Left colon (tissue), 2 donors: ENCODE data around the gene DOK3. TPM values are rescaled to one million over a fixed set of nuclear protein-coding genes. Genes with fewer than 3 reads are reported as not detected.
"Not testable (repeated sequence)": the region's sequence is repeated elsewhere in the genome, so short reads cannot be mapped to it uniquely, and the experiment has no call there.

ENCODE experiments used
- ATAC-seq: fragments of 200-7000 bp; cut with Tn5 transposase; one replicate; pipeline ENCODE4 v1.9.1; 2020; ENCODE audit warnings: mild to moderate bottlenecking, moderate library complexity
- DNase-seq, 2 donors: peaks; one replicate each; pipeline ENCODE4 v3.0.0-alpha.2; 2020
- intact Hi-C, 2 donors: fragments of 100-400 bp; cut with DNase I in 1 of 2; cut with micrococcal nuclease in 1 of 2; formaldehyde crosslinking; loops; one replicate each; pipeline versions ENCODE4 v1.11.2 to v1.14.0; 2022; cut with DNase I, micrococcal nuclease
- total RNA-seq, 2 donors: library from RNA; stranded (reverse); fragmentation: NEBNext Ultra II Directional; extraction: Animal tissue kit (Norgen Biotek cat#: 25700); gene quantifications; one replicate each; pipeline ENCODE4 v1.2.1, GENCODE V29; 2021
- donor health status: DM: no; HTN: no; CAD: no.
- donor health status: DM: yes; HTN: yes; CAD: no.

The DOK3 gene
- total RNA-seq, 2 donors from 2014 or later, result 4.1 to 8.9 TPM

DNA sequence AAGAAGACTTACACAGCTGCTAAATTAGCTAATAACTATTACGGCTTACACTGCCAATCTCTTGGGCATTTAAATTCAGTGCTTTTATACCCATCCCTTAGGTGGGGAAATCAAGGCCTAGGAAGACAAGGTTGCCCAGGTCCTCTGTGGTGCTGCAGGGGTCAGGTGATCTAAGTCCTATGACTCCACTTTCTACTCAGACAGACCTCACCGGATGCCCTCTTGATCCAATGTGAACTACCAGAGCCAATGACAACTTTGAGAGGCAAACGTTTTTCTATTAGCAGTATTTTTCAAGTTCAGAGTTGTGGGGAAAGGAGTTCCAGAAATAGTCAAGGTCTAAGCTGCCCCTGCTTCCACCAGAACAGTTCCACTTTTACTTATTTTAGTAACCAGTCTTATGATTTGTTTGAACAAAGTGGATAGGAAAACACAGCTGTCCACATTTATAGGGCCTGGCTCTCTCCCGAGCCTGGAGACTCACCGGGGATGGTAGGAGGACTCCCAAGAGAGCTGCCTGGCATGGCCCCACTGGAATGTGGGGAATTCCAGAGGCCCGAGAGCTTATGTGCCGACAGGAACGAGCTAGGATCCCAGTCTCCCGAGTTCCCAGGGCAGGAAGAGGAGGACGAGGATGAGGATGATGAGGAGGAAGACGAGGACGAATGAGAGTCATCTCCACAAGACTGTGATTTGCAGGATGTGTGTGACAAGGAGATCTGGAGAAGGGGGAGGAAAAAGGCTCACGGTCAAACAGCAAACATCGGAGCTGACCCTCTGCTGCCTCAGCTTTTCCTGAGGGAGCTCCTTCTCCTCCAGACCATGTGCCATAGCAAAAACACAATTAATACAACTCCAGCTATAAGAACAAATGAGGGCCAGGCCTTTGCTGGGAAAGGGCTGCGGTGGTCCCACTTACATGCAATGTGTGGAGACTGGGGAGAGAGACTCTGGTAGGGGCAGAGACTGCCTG lies 28.0 kb upstream of the DOK3 start:
- ATAC-seq, result peak; percentile 76
- peak; percentile 32 to 55 for DNase-seq

DNA sequence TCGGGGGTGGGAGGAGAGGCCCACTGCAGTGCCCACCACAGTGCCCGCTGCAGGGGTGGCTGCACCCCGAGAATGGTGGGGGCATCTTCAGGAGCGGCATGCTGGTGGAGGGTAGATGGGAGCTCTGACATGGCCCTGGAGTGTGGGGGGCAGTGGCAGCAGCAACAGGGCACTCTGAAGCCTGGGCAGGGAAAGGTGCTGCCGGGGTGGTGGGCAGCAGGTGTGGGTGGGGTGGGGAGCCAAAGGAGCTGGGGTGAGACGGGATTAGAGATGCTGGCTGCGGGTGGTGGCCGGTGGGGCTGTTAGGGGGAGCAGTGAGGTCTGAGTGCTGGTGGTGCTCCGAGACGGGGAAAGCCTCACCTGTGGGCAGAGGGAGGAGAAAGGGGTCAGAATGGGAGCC lies 26.8 kb upstream of the DOK3 start:
- intact Hi-C loops, result no loop called here
- DNase-seq (no peak), ATAC-seq (no peak)

More for the DNA sequence above, 28.0 kb upstream of the DOK3 start:
- intact Hi-C loops, result no loop called here

DNA sequence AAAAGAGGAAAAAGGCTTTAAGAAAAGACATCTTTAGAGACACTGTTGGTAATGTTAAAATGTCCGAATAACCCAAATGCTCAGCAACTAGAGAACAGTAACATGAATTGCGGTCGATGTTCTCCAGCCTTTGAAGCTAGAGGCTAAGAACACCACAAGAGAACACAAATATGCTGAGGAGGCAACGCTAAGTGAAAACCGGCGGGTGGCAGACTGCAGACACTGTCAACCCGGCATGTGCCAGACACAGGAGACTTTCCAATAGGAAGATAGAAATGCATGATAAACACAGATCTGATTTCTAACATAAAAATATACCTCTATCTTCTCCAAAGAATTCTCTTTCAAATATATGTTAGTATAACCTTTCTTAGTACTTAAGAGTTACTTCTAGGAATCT lies 25.5 kb upstream of the DOK3 start:
- no peak for DNase-seq
- intact Hi-C loops, result no loop called here
- ATAC-seq, result no peak

DNA sequence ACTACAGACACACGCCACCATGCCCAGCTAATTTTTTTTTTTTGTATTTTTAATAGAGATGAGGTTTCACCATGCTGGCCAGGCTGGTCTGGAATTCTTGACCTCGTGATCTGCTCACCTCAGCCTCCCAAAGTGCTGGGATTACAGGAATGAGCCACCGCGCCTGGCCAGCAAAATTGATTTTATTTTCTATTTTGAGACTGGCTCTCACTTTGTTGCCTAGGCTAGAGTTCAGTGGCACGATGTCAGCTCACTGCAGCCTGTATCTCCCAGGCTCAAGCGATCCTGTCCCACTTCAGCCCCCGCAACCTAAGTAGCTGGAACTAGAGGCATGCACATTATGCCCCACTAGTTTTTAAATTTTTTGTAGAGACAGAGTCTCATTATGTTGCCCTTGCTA lies 24.8 kb upstream of the DOK3 start:
- DNase-seq, intact Hi-C loops, ATAC-seq: not testable (repeated sequence)

DNA sequence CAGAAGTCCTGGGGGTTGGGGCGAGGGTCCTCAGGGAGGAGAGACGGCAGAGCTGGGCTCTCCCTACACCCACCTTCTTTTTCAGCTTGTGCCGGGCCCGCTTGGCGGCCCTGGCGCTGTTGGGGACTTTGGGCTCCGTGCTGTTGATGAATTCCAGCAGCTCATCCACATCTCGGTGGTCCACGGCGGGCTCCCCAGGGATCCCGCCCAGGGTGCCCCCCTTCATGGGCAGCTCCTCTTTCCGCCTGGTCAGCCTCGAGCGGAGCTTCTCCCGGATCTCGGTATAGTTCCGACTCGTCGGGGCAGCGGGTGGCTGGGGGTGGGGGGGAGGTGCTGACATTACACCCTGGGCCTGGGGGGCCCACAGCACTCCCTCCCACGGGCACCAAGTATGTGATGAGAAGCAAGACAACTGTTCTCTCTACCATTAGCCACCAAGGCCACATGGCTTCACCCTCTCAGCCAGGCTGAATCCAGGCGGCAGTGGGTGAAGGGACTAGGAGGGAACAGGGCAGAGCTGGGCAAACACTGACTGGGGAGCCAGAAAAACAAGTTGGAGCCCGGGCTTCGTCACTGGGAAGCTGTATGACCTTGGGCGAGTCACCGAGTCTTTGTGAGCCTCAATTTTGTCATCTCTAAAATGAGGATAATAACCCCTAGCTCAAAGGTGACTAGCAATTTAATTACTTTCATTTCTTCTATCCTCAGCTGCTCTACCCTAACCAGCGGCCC lies 21.7 kb upstream of the DOK3 start:
- DNase-seq (no peak), ATAC-seq (no peak)
- intact Hi-C loops, result no loop called here

DNA sequence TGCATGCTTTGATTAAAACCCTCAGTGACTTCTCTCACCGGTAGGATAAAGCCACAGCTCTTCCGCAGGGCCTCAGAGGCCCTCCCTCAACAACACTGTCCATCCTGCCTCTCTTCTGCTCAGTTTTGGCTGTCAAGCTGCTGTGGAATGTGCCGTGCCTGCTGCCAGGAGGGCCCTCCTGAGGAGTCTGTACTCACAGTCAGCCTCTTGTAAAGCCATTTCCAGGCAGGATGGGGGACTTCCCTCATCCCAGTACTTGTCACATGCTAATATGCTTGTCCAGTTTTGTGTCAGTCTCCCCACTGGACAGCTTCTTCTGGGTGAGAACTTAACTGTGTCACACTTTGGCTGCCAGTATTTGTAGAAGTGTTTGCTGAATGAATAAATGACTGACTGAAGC lies 21.0 kb upstream of the DOK3 start:
- ATAC-seq (no peak), DNase-seq (no peak)
- intact Hi-C loops, result no loop called here

DNA sequence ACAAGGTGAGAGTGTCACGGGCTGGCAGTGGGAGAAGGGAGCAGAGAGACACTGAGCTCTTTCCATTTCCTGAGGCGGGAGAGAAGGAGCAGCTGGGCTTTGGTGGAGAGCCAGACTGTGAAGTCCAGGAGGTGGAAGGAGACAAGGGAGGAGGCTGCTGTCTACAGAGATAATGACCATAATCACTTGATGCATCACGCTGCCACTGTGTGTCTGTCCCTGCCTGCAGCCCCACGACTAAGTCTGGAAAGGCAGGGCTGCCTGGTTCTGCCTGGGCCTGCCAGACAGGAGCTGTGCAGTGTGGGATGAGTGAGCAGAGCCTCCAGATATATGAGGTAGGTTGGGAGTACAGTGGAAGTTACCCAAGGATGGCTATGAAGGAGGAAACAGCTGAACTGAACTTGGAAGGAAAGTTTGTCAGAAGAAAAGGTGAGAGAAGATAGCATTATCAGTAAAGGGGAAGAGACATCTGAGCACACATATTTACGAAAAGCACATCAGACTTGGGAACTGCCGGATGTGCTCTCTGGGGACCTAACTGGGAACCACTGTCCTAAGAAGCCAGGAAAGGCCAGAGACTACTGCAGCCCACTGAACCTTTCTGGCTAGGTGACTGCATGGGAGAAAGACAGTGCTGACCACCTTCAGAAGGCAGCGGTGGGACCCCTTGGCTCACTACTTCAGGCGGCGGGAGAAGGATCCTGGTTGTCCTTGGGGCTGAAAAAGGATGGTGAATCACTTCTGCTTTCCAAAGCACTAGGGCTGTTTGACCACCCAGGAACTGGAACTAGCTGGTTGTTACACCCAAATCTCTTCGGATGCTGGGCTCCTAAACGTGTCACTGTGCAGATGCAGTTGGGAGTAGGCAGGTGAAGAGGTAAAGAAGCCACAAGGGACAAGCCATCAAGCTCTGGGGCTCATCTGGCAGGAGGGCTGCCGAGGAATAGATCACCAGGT lies 19.9 kb upstream of the DOK3 start:
- intact Hi-C loops, result no loop called here
- ATAC-seq, result no peak
- no peak for DNase-seq

DNA sequence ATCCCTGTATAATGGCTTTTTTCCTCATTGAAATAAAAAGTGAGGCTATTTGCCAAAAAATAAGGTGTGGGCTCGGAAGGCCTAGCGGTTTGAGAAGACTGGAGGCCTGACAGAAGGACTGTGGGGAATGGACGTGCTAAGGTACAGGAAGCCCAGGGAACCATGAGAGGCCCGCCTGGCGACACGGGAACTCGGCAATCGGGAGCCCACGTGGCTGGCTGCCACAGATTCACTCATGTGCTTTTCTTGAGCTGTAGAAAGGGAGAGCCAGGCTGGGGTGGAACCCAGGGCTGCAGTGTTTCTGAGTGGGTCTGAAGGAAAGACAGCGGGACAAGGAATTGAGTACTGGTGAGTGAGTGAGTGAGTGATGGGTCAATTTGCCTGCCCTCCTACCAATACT lies 19.0 kb upstream of the DOK3 start:
- intact Hi-C loops, result no loop called here
- ATAC-seq (no peak), DNase-seq (no peak)

DNA sequence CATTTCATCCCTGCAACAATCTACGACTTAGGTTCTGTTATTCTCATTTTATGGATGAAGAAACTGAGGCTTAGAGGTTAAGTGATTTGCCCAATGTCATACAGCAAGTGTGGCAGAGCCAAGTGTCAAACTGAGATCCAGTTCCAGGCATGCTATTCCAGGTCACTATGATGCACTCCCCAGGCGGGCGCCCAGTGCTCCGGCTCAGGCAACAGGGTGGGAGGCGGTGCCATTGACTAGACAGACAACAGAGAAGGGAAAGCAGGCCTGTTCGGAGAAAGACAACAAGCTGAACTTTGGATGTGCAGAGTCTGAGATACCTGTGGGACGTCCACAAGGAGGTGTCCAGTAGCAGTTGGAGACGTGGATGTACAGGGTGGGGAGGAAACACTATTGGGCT lies 18.0 kb upstream of the DOK3 start:
- intact Hi-C loops, result no loop called here
- DNase-seq (no peak), ATAC-seq (no peak)

DNA sequence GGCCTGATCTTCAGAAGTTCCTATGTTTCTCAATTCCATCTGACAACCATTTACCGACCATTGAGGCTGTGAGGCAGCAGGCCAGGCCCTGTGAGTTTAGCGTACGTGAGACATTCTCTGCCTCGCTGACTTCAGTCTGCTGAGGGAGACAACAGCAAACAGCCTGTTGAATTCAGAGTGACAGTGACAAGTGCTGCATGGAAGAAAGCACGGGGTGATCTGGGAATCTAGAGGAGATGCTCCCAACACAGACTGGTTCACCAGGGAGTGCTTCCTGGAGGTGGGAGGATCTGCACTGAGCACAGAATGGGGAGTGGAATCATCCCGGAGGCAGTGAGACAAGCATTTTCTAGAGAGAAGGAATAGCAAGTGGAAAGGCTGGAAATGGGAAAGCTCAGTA lies 17.2 kb upstream of the DOK3 start:
- no peak for DNase-seq
- intact Hi-C loops, result no loop called here
- no peak for ATAC-seq

DNA sequence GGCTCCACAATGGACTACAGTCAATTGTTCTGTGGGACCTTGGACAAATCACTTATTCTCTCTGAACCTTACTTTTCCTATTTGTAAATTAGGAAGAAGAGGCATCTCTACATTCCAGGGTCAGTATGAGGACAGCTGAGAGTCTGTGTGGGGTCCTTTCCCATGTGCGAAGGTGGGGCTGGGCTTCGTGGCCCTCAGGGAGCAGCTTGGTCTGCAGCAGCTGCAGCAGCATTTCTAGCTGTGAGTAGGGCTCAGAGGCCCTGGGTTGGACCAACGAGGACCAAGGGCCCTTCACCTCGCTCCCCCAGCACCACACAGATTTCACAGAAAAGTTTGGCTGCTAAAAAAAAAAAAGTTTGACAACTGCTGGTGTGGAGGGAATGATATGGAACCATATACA lies 16.6 kb upstream of the DOK3 start:
- DNase-seq (no peak), ATAC-seq (no peak)
- intact Hi-C loops, result no loop called here

DNA sequence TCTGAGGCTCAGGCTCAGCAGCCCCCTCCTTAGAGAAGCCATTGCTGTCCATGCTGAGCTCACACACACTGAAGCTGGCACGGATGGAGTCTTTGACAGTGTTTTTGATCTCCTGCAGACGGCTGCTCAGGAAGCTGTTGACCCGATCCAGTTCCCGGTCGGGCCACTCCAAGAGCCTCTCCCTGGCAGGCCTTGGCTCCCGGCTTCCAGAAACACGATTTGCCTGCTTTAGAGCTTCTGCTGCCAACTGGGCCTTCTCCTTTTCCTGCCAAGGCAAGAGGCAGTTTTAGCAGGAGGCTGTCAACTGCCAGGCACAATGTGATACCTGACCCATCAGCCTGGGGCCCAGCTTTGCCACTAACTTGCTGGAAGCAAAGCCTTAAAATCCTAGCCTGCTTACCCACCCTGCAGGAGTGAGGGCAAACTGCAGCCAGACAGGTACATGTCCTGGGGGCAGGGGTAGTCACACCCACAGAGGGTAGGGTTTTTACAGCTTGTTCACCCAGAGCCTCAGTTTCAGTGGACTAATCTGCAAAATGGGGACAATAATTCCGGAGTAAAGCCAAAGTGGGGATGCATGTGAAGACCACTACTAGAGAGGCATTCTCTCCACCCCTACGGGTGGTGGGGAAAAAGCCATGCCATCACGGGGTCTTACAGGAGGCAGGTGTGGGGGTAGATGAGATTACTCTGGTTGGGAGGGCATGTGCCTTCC lies 15.5 kb upstream of the DOK3 start:
- ATAC-seq, result no peak
- DNase-seq, result no peak
- intact Hi-C loops, result no loop called here

DNA sequence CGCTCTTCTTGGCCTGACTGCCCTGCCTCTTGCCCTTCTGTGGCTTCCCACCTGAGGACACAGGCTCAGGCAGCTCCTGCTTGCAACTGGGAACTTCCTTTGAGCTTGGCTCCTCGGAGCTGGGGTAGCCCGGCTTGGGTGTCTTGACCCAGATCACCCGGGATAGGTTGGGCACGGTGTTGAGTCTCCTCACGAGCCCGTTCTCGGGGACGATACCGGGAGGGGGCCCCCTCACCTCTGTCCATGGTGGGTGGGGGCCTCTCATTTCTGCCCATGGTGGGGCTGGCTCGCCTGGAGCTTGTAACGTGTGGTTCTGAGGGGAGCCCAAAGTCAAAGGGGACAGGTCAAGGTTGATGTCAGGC lies 14.9 kb upstream of the DOK3 start:
- intact Hi-C loops, result no loop called here
- ATAC-seq, result no peak

DNA sequence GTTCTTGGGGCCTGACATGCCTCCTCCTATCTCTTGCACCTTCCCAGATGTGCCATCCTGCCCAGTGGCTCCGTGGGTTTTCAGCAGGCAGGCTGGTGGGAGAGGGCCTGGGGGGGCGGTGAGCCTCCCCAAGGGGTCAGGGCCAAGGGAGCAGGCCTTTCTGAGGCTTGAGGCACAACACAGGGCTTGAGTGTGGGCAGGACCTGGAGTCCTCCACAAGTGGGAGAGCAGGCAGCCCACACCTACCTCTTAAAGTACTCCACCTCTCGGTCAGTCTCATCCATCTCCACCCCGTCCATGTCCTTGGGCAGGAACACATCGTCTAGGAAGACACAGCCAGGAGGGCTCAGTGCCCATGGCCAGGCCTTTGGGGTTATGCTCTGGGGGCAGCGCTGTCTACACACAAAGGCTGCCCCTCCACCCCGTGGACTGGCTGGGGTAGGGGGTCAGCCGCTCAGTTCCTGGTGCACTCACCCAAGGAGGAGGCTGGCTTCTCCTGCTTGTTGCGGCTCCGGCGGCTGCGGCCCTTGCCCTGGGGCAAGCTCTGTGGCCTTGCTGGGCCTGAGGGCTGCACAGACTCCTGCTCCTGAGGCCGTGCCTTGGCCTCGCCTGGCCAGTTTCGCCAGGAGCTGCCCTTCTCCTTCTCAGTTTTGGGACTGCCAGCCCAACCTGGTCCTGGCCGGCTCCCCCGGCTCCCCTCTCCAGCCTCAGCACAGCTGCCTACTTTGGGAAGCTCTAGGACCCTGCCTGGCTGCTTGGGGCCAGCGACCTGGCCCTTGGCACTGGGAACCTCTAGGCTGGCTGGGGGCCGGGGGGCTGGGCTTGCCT lies 14.3 kb upstream of the DOK3 start:
- ATAC-seq, result no peak
- DNase-seq, result no peak

More for the DNA sequence above, 14.9 kb upstream of the DOK3 start:
- no peak for DNase-seq

DNA sequence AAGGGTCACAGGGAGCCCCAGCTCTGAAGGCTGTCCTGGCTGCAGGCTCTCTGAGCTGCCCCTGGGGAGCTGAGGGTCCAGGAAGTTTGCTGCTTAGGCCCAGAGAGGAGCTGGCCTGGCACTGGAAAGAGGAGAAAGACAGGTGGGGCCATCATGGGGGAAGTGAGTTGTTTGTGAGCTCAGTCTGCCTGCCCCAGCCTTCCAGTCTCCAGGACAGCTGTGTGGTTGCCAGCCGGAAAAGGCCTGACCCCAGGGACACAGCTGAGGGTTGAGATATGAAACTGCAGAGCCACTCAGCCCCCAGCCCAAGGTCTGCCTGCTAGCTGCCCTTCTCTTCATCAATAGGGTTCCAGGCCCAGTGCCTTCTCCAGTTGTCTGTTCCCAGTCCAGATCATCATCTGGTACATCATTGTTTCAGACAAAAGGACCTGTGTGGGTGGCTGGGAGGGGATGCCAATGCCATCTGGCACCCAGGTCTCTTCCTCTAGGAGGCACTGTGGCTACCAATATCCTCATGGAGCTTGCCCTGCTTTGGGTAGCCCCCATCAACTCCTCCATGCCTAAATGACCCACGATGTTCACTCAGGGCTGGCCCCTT lies 11.4 kb upstream of the DOK3 start:
- no peak for ATAC-seq
- intact Hi-C loops, result no loop called here
- no peak for DNase-seq

More for the DNA sequence above, 14.3 kb upstream of the DOK3 start:
- intact Hi-C loops, result no loop called here

DNA sequence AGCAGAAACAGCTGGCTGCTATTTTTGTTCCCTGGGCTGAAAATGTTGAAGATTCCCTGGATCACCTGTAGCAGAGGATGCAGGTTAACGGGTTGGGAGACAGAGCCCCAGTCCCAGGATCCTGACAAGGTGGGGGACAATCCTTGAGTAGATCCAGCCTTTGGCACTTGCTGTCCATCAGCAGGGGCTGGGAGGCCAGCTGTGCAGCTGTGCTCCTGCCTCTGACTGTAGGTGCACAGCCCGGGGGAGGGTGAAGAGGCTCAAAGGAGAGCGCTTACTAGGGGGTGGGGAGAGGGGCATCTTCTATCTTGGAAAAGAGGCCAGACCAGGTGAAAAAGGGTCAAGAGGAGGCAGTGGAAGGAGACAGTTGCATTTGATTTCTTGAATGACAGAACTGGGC lies 10.6 kb upstream of the DOK3 start:
- intact Hi-C loops, result no loop called here
- ATAC-seq (no peak), DNase-seq (no peak)

DNA sequence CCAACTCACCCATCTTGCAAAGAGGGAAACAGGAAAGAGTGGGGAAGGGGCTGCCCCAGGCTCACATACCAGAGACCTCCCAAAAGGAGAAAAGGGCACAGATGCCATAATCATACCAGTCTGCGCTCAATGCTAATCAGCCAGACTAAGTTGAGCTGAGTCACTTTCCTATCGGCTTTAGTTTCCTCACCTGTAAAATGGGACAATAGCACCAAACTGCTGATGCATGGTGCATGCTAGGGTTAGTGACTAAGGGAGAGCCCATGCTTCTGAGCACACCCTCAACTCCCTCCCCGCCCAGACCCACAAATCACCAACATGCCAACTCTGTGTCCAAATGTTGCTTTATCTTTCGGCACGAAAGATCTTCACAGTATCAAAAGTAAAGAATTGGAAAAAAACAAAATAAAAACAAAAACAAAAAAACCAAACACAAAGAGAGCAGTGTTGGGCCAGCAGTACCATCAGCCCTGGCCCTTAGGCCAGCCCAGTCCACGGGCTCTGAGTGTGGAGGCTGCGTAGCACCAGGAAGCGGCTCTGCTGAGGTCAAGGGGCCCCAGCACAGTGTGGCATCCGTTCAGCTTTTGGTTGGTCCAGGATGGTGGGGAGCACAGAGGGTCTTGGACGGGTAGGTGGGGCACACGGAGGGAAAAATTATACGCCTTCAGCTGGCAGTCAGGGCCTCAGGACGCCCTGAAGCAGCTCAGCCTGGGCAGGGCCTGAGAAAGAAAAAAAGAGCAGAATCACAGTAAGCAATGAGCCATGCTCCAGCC lies 10.0 kb upstream of the DOK3 start:
- no peak for DNase-seq
- intact Hi-C loops, result no loop called here
- ATAC-seq, result no peak
